Kidney (tissue), 14 donors: ENCODE measurements around the gene CELF1. TPM values are rescaled to one million over a fixed set of nuclear protein-coding genes. Genes with fewer than 3 reads are reported as not detected.

ENCODE experiments used
- DNase-seq, 5 donors: peaks; one replicate each; pipeline ENCODE4 v3.0.0-alpha.2; 2013 to 2020
- FAIRE-seq: peaks from 2 replicates; lab custom pipeline; 2012; peaks lifted over from hg19 to GRCh38; lab: Jason Lieb, UNC
- H3K27ac ChIP-seq, 2 donors: one replicate each; pipeline ENCODE4 v1.7.0; 2013; ENCODE audit warnings: low read depth in 2 of 2, low read length in 2 of 2, inconsistent platforms in 1 of 2
- H3K27me3 ChIP-seq: one replicate; pipeline ENCODE4 v1.7.1; 2013; ENCODE audit warnings: low read length, inconsistent platforms; ENCODE audit not compliant: control insufficient read depth, insufficient read depth
- H3K36me3 ChIP-seq, 3 donors: one replicate each; pipeline versions ENCODE4 v1.7.0 to v1.7.1; 2013; ENCODE audit warnings: low read length in 3 of 3, control low read depth in 1 of 3, inconsistent platforms in 1 of 3; ENCODE audit not compliant: insufficient read depth in 3 of 3, control insufficient read depth in 2 of 3
- H3K4me1 ChIP-seq, 3 donors: one replicate each; pipeline versions ENCODE4 v1.7.0 to v1.7.1; 2013; ENCODE audit warnings: low read length in 3 of 3, inconsistent platforms in 1 of 3, low read depth in 1 of 3; ENCODE audit not compliant: control insufficient read depth in 2 of 3, insufficient read depth in 2 of 3
- H3K4me3 ChIP-seq, 3 donors: one replicate each; pipeline versions ENCODE4 v1.7.0 to v1.8.1; 2013; ENCODE audit warnings: low read length in 3 of 3, control low read depth in 1 of 3, inconsistent platforms in 1 of 3
- H3K9ac ChIP-seq, 3 donors: one replicate each; pipeline versions ENCODE4 v1.7.0 to v1.7.1; 2013; ENCODE audit warnings: low read length in 3 of 3, control low read depth in 1 of 3, inconsistent platforms in 1 of 3
- H3K9me3 ChIP-seq, 3 donors: one replicate each; pipeline versions ENCODE4 v1.7.0 to v1.7.1; 2013; ENCODE audit warnings: low read length in 3 of 3, control low read depth in 1 of 3, inconsistent platforms in 1 of 3; ENCODE audit not compliant: control insufficient read depth in 2 of 3, insufficient read depth in 1 of 3
- intact Hi-C: fragments of 100-400 bp; cut with DNase I; formaldehyde crosslinking; loops from one replicate; pipeline ENCODE4 v1.11.1; 2022
- polyA plus RNA-seq: library from polyadenylated mRNA; stranded (reverse); fragments of 350-450 nt; fragmentation: Illumina TruSeq; extraction: RNeasy Lipid Tissue Mini Kit (QIAGEN cat#74804); gene quantifications from one replicate; pipeline ENCODE4 v1.2.3, GENCODE V29; 2014; ENCODE audit warnings: low read depth, low replicate concordance; ENCODE audit not compliant: insufficient read depth
- total RNA-seq: library from RNA; stranded (reverse); fragmentation: NEBNext Ultra II Directional; extraction: Animal tissue kit (Norgen Biotek cat#: 25700); gene quantifications from one replicate; pipeline ENCODE4 v1.2.1, GENCODE V29; 2021
- TF ChIP-seq, protein P1 (sequence below): IDR thresholded peaks from 3 replicates; pipeline ENCODE4 v1.5.1; 2012; ENCODE audit warnings: mild to moderate bottlenecking, moderate library complexity, borderline replicate concordance; ENCODE audit not compliant: insufficient read depth; ENCODE audit errors: extremely low read depth
- donor health status: control.
- donor health status: control.
- donor health status: control.
- donor health status: control.
- donor health status: control.
- donor health status: DM: yes; HTN: yes; CAD: no.
- donor health status: Normal renal cell carcinoma (clear cell type).

The CELF1 gene
- total and polyA plus RNA-seq, 2 donors from 2014 or later: 30.8 to 115 TPM

DNA sequence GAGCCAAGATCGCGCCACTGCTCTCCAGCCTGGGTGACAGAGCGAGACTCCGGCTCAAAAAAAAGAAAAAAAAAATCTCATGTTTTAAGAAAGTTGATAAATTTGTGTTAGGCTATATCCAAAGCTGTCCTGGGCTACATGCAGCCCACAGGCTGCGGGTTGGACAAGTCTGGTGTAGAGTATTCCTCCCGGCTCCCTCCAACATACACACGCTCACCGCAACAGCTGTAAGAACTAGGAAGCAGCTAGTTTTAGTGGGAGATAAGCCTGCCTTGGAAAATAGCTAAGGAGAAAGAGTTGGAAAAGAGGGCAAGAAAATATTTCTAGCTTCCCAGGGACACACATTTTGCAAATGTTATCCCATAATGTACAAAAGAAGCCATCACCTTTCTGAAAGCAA lies 46.6 kb downstream of the CELF1 start:
- intact Hi-C loops: no loop called here

DNA sequence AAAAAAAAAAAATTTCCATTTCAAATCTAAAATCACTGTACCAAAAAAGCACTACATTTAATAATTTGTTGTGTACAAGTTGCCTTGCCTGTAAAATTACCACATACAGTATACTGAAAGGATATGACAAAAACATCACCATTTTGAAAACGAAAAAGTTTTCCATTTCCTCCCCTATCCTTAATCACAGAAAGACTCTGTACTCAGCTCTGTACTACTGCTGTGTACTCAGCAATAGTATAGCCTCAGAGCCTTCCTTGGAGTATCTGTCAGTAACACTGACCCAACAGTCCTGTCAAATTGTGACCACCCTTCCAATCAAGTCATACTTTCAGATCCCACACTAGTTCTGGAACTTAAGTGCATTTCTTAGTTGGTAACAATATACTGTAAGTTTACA lies 48.0 kb downstream of the CELF1 start:
- peaks cover 0 to under 1% (median 0%) of the 10 kb centered on the region in 3 donors for H3K36me3 ChIP-seq
- H3K9ac ChIP-seq: no peak overlapping the region
- DNase-seq: no peak
- H3K27ac ChIP-seq: no peak overlapping the region
- H3K9me3 ChIP-seq: no peaks in the 10 kb centered on the region
- H3K27me3 ChIP-seq: no peaks in the 10 kb centered on the region
- TF ChIP-seq, protein P1, sequence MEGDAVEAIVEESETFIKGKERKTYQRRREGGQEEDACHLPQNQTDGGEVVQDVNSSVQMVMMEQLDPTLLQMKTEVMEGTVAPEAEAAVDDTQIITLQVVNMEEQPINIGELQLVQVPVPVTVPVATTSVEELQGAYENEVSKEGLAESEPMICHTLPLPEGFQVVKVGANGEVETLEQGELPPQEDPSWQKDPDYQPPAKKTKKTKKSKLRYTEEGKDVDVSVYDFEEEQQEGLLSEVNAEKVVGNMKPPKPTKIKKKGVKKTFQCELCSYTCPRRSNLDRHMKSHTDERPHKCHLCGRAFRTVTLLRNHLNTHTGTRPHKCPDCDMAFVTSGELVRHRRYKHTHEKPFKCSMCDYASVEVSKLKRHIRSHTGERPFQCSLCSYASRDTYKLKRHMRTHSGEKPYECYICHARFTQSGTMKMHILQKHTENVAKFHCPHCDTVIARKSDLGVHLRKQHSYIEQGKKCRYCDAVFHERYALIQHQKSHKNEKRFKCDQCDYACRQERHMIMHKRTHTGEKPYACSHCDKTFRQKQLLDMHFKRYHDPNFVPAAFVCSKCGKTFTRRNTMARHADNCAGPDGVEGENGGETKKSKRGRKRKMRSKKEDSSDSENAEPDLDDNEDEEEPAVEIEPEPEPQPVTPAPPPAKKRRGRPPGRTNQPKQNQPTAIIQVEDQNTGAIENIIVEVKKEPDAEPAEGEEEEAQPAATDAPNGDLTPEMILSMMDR: no peak
- no peak overlapping the region for H3K4me3 ChIP-seq
- intact Hi-C loops: no loop called here
- no peak for FAIRE-seq
- peaks cover 0 to 19% (median 17%) of the 10 kb centered on the region in 3 donors for H3K4me1 ChIP-seq

More for the DNA sequence above, 46.6 kb downstream of the CELF1 start:
- Histone ChIP-seq H3K4me3 (no peak overlapping the region), H3K27ac (no peak overlapping the region), H3K36me3 (no peaks in the 10 kb centered on the region), H3K4me1 (peaks cover 0 to 18% (median 14%) of the 10 kb centered on the region in 3 donors), H3K9ac (no peak overlapping the region), H3K9me3 (no peaks in the 10 kb centered on the region), H3K27me3 (no peaks in the 10 kb centered on the region)
- DNase-seq: no peak
- TF ChIP-seq, protein P1: no peak
- FAIRE-seq: no peak

DNA sequence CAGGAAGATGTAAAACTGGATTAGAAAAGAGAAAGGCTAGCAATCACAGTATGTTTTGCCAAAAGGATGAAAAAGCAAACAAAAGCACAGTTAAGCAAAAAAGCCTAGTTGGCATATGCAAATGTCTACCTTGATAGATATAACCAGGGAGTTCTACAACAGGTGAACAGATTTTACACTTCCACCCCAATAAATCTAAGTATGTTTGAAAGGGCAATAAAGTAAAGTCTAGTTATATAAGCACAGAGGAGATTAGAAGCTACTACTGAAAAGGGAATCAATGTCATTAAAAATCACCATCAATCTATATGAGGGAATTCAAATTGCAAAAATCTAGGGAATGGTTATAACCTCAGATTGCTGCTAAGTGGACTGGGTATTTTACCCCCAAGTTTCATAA lies 49.7 kb downstream of the CELF1 start:
- no peak for FAIRE-seq
- H3K9me3 ChIP-seq: no peaks in the 10 kb centered on the region
- H3K4me3 ChIP-seq: no peak overlapping the region
- no peak overlapping the region for H3K27ac ChIP-seq
- intact Hi-C loops: no loop called here
- no peak overlapping the region for H3K9ac ChIP-seq
- H3K36me3 ChIP-seq: peaks cover 0 to 4% (median 3%) of the 10 kb centered on the region in 3 donors
- no peak for DNase-seq
- H3K27me3 ChIP-seq: no peaks in the 10 kb centered on the region
- TF ChIP-seq, protein P1: no peak
- H3K4me1 ChIP-seq: peaks cover 0 to 26% (median 19%) of the 10 kb centered on the region in 3 donors

DNA sequence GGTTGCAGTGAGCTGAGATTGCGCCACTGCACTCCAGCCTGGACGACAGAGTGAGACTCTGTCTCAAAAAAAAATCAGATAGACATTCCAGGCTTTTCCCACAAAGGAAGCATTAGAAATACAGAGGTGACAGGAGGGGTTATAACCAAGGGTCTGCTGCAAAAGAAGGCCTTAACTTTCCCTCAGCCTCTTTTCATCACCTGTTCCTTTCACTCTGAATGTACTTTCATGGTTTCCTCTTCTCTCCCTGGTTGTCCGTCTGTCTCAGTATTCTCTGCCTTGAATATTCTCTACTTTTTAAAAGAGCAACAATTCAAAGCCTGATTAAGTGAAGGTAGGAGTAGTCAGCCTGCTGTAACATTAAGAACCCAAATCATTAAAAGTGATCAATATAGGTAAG lies 50.2 kb downstream of the CELF1 start:
- TF ChIP-seq, protein P1: no peak
- Histone ChIP-seq H3K9me3 (no peaks in the 10 kb centered on the region), H3K4me3 (no peak overlapping the region), H3K4me1 (peaks cover 0 to 21% (median 14%) of the 10 kb centered on the region in 3 donors), H3K9ac (no peak overlapping the region), H3K27ac (no peak overlapping the region), H3K36me3 (peaks cover 0 to 4% (median 3%) of the 10 kb centered on the region in 3 donors), H3K27me3 (no peaks in the 10 kb centered on the region)
- no peak for DNase-seq
- intact Hi-C loops: no loop called here
- FAIRE-seq: no peak
